Measurements from ENCODE around the gene ADK. TPM values are rescaled to one million over a fixed set of nuclear protein-coding genes. Genes with fewer than 3 reads are reported as not detected.

The ADK gene
- total and polyA plus RNA-seq, 2 experiments from 2014 or later: 39.9 to 53.0 TPM

- Histone ChIP-seq H3K27me3 (ENCODE audit: insufficient read depth) (no peaks in the 10 kb centered on the region), H3K9me2 (ENCODE audit: insufficient read depth) (no peaks in the 10 kb centered on the region), H3K36me3 (ENCODE audit: insufficient read depth) (no peaks in the 10 kb centered on the region), H3K4me1 (ENCODE audit: insufficient read depth) (no peaks in the 10 kb centered on the region; the same call in 1 of the 2 replicates), H3K4me3 (no peak overlapping the region), H2AFZ (no peak overlapping the region), H3K27ac (ENCODE audit: low read depth) (no peak overlapping the region), H3K4me2 (no peak overlapping the region), H3K79me2 (replicated peaks; ENCODE audit: insufficient read depth) (peaks cover 10% of the 10 kb centered on the region), H3F3A (replicated peaks; ENCODE audit: low read depth) (no peaks in the 10 kb centered on the region), H4K20me1 (replicated peaks; ENCODE audit: insufficient read depth) (no peaks in the 10 kb centered on the region)
- Mint-ChIP-seq H3K36me3 (ENCODE audit: low read depth) (peaks cover 6% of the 10 kb centered on the region; the same call in 2 of the 3 replicates), H3K4me1 (no peaks in the 10 kb centered on the region), H3K27me3 (ENCODE audit: insufficient read depth, low read depth, poor library complexity) (no peaks in the 10 kb centered on the region), H3K4me3 (no peak overlapping the region), H3K9me3 (no peaks in the 10 kb centered on the region), H3K27ac (no peak overlapping the region)
- DNase-seq (ENCODE audit: low spot score) (no peak), ATAC-seq (no peak)
- TF ChIP-seq NANOG (IDR thresholded peaks at IDR 0.05; ENCODE audit: borderline replicate concordance) (no peak), REST (IDR thresholded peaks at IDR 0.05; ENCODE audit: unreplicated experiment) (no peak), POLR2AphosphoS5 (IDR thresholded peaks at IDR 0.05; ENCODE audit: low read depth) (no peak), STAT1 (IDR thresholded peaks at IDR 0.05; ENCODE audit: unreplicated experiment) (no peak), JUNB (IDR thresholded peaks at IDR 0.05; ENCODE audit: unreplicated experiment) (no peak)
Measured at GRCh38 chr10:74322565-74322964, 171.5 kb downstream of the ADK start.

DNA sequence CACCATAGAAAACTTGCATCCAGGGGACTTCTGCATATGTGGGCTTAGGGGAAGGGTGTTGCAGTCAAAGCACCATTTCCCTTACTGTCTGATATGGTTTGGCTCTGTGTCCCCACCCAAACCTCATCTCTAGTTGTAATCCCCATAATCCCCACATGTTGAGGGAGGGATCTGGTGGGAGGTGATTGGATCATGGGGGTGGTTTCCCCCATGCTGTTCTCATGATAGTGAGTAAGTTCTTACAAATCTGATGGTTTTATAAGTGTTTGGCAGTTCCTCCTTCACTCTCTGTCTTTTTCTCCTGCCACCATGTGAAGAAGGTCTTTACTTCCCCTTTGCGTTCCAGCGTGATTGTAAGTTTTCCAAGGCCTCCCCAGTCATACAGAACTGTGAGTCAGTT lies 177.4 kb downstream of the ADK start:
- ATAC-seq: no peak
- no peak overlapping the region for H3K27ac Mint-ChIP-seq
- Histone ChIP-seq H3F3A (replicated peaks; ENCODE audit: low read depth) (no peaks in the 10 kb centered on the region), H3K4me3 (no peak overlapping the region), H3K27me3 (ENCODE audit: insufficient read depth) (no peaks in the 10 kb centered on the region), H3K4me1 (ENCODE audit: insufficient read depth) (no peaks in the 10 kb centered on the region), H2AFZ (no peak overlapping the region), H3K36me3 (ENCODE audit: insufficient read depth) (no peaks in the 10 kb centered on the region), H3K27ac (ENCODE audit: low read depth) (no peak overlapping the region), H3K79me2 (replicated peaks; ENCODE audit: insufficient read depth) (peaks cover 10% of the 10 kb centered on the region), H4K20me1 (replicated peaks; ENCODE audit: insufficient read depth) (no peaks in the 10 kb centered on the region), H3K9me2 (ENCODE audit: insufficient read depth) (peaks cover 4% of the 10 kb centered on the region; the same call in 1 of the 2 replicates), H3K4me2 (no peak overlapping the region)
- H3K27me3 Mint-ChIP-seq (ENCODE audit: insufficient read depth, low read depth, poor library complexity): peaks cover 4% of the 10 kb centered on the region
- H3K4me1 Mint-ChIP-seq: no peaks in the 10 kb centered on the region
- DNase-seq (ENCODE audit: low spot score): no peak
- H3K9me3 Mint-ChIP-seq: no peaks in the 10 kb centered on the region; the same call in 2 of the 3 replicates
- H3K4me3 Mint-ChIP-seq: no peak overlapping the region
- peaks cover 4% of the 10 kb centered on the region; the same call in 2 of the 3 replicates for H3K36me3 Mint-ChIP-seq (ENCODE audit: low read depth)
- TF ChIP-seq JUNB (IDR thresholded peaks at IDR 0.05; ENCODE audit: unreplicated experiment) (no peak), STAT1 (IDR thresholded peaks at IDR 0.05; ENCODE audit: unreplicated experiment) (no peak), POLR2AphosphoS5 (IDR thresholded peaks at IDR 0.05; ENCODE audit: low read depth) (no peak), CREB1 (CRISPR knock-in tag; IDR thresholded peaks at IDR 0.05; ENCODE audit: low read depth) (no peak), EZH2phosphoT487 (IDR thresholded peaks at IDR 0.05; ENCODE audit: unreplicated experiment) (no peak), ZNF114 (CRISPR knock-in tag; IDR thresholded peaks at IDR 0.05) (no peak), EZH2 (IDR thresholded peaks at IDR 0.05; ENCODE audit: low read depth, unreplicated experiment) (no peak), ZNF331 (CRISPR knock-in tag; IDR thresholded peaks at IDR 0.05; ENCODE audit: low read depth) (no peak), NANOG (IDR thresholded peaks at IDR 0.05; ENCODE audit: borderline replicate concordance) (no peak), REST (IDR thresholded peaks at IDR 0.05; ENCODE audit: unreplicated experiment) (no peak)
- TF ChIP-seq, protein P1, sequence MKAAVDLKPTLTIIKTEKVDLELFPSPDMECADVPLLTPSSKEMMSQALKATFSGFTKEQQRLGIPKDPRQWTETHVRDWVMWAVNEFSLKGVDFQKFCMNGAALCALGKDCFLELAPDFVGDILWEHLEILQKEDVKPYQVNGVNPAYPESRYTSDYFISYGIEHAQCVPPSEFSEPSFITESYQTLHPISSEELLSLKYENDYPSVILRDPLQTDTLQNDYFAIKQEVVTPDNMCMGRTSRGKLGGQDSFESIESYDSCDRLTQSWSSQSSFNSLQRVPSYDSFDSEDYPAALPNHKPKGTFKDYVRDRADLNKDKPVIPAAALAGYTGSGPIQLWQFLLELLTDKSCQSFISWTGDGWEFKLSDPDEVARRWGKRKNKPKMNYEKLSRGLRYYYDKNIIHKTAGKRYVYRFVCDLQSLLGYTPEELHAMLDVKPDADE (IDR thresholded peaks at IDR 0.05): no peak
